GM18517 (cell line): ENCODE data around the gene SORT1.
"Not testable (repeated sequence)": the region's sequence is repeated elsewhere in the genome, so short reads cannot be mapped to it uniquely, and the experiment has no call there.

Source experiments
- ATAC-seq: cut with Tn5 transposase; IDR thresholded peaks from one replicate; pipeline ENCODE4 v1.9.1; 2021; ENCODE audit warnings: mild to moderate bottlenecking, moderate library complexity; ENCODE audit not compliant: unreplicated experiment

The SORT1 gene

DNA sequence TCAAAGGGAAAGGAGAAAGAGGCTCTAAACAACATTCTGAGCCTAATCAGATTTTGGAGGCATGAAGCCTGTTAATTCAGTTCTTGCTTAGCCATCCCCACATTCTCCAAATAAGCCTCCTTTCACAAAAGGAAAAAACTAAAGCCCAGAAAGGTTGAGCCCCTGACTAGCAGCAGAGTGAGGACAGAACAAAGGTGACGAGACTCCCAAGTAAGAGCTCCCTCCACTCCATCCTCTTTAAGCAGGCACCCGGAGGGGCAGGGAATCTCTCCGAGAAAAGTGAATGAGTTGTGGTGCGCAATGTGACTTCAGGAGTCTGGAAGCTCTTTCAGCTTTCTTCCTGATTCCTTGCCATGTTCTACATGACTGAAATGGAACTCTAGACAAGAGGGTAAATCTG is 47.5 kb downstream of the SORT1 start:
- ATAC-seq = no peak

DNA sequence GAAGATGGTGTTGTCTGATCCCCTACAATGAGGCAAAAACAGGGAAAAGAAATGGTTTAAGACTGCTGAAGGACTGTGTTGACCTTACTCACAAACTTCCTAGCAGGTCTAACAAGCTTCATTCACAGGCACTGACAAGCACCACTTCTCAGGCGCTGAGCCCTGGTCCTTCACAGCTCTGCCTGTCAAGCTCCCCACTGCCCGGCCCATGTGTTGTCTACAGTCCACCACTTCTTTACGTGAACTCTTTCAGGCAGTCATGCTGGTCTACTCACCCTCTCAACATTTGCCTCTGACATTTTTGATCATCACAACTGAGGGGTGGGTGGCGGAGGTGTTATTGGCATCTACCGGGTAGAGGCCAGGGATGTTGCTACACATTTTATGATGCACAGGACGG is 50.2 kb downstream of the SORT1 start:
- ATAC-seq = no peak

DNA sequence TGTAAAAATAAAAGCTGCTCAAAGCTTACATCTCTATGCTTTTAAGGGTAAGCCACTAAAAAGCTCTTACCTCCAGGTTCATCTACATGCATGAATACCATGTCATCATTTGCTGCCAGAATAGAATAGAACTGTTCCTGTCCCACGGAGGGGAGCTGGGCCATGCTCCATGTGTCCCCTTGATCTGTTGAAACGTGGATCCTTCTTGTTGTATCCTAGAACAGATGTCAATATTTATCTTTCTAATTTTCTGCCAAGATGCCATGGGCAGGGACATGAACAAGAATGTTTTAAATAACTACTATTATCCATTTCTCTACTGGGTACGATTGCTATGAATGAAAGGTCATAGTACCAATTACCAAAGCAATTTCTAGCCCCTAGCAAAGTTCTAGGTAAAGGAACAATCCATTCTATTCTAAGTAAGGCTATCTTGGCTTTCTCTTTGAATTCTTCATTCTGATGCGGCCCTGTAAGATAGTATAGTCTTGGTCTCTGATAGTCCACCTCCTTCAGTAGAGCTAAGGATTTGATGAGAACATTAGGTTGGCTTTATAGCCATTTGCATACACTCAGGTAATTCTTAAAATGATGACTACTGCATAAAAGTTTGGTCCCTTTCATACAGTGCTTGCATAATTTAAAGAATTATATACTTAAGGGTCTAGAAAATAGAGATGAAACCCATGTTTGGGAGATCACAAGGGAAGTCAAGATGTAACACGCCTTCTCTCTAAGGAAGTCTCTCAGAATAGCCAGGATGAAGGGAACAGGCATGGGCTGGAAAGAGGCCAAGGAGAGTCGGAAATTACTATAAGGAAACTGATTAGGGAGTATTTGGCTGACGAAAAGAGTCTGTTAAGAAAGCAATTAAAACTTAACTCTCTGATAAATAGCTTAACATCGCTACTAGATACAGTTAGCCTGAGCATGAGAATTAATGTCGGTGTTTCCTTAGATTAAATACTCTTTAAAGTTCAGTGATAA is 55.5 kb downstream of the SORT1 start:
- no peak for ATAC-seq

DNA sequence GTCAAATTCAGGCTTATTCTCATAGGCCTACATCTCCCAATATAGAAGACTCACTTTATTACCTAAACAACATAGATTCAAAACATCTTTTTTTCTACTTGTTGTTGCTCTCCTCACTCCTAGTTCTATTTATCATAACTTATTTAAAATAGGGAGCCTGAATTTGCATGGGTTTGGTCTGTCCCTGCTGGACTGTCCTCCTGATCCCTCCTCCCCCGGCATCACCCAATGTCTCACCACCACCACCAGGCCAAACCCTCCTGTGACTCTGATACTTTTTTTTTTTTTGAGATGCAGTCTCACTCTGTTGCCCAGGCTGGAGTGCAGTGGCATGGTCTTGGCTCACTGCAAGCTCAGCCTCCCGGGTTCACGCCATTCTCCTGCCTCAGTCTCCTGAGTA is 59.1 kb downstream of the SORT1 start:
- no peak for ATAC-seq

DNA sequence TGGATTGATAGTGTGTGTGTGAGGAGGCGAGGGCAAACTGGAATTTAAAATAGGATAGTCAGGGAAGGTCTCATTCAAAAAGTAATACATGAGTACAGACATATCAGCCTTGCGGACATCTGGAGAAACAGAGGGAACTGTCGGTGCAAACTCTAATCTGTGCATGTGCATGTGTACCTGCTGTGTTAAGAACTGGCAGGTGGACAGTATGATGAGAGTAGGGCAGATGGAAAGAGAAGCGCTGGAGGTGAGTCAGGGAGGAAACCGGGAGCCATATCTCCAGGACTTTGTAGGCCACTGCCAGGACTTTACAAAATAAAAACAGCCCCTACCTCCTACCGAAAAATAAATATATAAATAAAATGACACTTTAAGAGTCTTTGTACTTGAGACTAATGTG is 59.6 kb downstream of the SORT1 start:
- no peak for ATAC-seq

DNA sequence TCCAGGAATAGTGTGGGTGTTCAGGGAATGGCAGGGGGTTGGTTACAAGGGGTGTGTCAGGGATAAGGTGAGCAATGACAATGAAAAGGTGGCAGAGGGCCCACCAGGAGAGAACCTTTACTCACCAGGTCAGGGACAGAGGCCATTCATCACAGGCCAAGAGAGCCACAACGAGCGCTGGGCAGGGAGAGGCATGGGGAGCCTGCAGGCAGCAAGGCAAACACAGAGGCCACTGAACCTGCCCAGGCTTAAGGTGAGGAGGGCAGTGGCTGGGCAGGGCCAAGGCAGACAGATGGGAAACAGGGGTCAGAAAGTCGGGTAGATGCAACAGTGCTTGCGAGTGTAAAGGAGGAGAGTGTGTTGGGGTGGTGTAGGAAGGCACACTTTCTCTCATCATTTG is 62.6 kb downstream of the SORT1 start:
- ATAC-seq = no peak

DNA sequence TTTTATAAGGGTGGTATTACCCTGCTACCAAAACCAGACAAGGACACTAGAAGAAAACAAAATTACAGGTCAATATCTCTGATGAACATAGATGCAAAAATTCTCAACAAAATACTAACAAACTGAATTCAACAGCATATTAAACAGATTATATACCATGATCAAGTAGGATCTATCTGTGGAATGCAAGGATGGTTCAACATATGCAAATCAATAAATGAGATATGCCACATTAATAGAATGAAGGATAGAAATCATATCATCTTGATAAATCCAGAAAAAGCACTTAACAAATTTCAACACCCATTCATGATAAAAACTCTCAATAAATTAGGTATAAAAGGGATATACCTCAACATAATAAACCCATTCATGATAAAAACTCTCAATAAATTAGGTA is 66.6 kb downstream of the SORT1 start:
- ATAC-seq = no peak

DNA sequence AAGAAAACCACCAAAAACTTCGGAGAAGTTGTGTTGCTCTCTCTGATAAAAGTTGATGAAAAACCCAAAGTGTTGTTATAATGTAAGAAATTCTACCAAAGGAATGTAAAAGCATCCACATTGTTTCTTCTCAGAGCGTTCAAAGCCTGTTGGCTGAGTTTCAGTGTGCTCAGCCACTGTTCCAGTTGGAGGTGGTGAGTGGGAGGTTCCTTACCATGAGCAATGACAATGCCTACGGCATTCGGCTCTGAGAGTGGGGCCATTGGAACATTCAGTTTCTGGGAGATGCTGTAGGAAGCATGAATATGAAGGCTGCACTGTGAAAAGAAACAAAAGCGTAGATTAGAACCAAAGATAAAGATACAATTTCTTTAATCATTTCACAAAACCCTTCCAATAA is 70.4 kb downstream of the SORT1 start:
- no peak for ATAC-seq

DNA sequence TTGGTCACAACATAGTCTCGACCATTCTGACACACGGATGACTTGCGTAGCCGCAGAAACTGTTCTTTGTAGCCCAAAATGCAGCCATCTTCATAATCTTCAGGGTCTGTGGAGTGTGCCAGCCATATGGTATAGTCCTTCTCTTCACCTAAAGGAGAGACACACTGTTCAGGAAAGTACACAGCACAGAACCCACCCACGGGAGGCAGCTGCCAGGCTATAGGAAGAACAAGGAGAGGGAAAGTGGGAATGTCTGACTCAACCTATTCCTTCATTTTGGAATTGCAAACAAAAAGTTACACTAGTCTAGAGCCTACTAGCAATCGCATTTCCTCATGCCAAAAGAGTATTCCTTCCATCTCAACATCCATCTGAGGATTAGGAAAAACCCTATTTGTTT is 74.7 kb downstream of the SORT1 start:
- ATAC-seq = no peak

DNA sequence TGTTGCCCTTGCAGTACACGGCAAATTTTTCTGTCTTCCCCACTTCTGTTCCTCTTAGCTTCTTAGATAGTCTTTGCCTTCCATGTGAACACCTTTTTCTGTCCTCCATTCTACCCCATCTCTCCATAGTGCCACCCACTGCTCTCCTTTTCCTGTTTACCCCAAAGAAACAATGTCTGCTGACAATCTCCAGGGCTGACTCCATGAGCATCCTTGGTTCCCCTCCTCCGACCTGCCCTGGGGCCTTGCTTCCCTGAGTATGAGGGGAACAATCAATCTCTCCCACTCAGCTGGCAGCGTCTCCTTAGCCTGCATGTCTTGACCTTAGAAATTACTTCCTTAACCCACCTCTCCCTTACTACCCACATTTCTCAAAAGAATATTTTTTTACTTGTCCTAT is 78.6 kb downstream of the SORT1 start:
- no peak for ATAC-seq

DNA sequence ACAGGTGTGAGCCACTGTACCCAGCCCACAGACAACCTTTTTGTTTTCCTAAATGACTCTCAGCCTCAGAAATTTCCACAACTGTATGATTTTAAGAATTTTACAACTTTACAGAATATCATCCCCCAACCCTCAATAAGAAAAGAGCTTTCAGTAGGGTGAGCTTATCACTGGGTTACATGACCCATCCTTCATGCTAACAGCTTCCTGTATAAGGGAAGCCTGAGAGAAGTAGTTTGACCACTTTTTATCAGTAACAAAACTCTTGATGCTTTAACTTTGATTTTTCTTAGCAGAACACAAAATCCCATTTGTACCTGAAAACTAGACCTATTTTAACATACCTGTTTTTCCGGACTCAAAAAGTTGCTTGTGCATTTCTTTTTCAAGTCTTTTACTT is 81.2 kb downstream of the SORT1 start:
- no peak for ATAC-seq

DNA sequence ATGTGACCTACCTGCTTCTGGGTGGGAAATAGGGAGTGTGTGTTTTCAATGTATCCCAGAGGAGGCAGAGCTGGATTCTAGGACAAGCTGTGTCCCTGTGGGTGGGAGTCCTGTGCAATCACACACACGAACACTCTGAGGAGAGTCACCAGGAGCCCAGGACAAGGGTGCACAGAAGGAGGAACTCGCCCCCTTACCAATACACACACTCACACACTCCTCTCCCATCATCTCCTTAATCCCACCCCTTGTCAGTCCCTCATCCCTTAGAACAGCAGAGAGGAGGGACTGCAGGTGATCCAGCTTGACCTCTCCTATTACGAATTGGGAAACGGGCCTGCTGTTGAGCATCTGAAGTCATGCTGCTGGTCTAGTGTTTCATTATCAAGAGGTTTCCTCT is 82.4 kb downstream of the SORT1 start:
- ATAC-seq = no peak

DNA sequence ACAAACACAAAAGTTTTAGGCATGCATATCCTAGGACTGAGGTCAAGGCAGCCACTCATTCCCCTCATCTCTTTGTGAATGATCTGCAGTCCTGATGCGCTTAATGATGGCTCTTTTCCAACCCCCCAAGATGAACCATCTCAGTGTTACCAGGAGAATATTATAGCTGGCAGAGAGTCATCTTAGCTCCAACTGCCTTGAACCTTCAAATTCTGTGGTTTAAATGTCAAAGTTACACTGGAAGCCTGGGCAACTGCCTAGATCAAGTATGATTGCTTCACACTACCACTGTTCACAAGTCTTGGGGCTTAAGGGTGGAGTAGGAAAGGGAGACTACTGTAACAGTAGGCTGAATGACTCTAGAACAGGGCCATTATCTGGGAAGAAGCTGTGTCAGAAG is 82.9 kb downstream of the SORT1 start:
- ATAC-seq = no peak

DNA sequence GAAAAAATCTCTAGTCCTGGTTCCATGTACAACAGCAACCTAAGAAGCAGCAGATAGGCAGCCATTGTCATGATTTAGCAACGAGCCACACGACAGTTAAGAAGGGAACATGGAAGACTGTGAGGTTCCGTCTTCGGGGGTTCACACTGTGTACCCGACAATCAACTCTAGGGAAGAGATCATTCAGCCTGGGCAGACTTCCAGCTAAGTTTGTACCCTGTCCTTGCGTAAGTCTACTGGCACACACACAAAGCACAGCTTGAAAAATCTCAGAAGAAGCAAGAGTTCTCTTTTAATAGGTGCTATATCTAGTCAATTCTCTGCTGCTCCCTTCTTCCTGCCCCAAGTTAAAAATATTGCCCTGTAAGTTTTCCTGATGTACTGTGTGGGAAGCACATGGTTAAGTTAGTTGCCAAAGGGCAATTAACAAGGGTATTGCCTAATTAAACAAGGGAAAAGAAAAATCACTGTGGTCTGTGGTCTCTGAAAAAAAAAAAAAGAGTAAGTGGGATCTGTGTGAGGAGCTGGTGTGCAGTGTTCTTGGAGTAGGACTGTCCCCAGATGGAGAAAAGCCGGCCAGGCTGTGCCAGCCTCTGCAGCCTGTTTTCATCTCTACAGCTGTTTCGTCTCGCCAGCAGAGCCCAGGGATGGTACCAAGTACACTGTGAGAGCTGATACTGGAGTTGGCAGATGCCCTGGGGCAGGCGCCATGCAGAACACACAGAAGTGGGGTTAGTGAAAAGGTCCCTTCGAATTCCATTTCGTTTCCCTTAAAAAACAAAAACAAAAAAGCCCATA is 84.5 kb downstream of the SORT1 start:
- ATAC-seq = no peak

DNA sequence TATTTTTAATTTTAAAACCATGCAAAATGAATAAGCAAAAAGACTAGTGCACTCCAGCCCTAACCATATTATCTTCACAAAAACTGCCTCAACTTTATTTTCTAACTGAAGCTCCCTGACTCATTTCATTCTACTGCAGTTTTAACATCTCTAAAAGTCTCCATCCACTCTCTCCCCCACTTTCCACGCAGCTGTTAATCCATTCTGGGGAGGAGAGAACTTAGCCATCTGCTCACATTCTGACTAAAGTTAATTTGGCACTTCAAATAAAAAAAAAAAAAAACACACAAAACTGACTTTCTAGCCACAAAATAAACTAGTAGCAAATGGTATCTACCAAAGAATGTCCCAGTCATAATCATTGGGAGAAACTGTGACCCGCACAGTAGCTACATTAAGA is 85.5 kb downstream of the SORT1 start:
- no peak for ATAC-seq

DNA sequence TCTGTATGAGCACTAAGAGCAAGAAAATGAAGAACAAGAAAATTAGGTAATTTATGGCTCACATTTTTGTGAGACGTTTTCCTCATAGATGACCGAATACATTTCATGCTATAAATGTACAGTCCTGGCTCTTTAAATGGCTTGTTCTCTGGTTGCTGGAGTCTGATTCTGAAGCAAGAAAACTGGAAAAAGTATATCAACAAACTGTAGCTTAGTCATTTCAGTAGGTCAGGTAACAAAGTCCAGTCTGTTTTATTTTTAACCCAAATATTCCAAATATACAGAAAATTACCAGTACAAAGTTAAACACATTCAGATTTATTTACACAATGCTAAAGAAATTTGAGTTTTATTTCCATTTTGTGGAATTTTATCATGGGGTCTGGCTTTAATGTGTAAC is 88.4 kb downstream of the SORT1 start:
- no peak for ATAC-seq

DNA sequence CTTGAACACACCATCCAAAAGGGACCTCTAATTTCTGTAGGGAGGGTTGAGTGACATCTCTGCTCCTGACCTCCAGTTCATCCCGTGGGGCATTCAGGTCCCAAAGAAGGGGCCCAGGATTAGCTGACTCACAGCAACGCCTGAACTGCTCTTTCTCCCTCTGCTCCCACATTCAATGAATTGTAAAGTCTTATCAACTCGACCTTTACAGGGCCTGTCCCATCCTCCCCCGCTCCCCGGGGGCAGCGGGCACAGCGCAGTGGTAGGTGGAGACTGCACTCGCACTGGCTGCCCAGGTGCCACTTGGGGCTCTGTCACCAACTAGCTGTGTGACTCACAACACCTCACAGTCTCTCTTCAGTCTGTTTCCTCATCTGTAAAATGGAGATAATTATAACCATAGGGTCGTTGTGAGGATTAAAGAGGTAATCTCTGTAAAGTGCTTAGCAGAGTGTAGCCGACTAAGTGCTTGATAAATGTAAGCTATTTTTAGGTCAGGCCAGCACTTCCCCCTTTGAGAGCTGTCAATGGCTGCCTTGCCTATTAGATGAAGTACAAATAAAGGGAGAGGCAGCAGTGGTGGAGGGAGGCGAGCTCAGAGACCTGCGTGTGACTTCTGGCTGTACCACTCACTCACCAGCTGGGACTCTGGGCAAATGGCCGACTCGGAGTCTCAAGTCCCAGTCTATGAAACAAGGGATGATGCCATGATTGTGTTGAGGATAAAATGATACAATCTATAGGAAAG is 90.3 kb downstream of the SORT1 start:
- ATAC-seq = no peak

DNA sequence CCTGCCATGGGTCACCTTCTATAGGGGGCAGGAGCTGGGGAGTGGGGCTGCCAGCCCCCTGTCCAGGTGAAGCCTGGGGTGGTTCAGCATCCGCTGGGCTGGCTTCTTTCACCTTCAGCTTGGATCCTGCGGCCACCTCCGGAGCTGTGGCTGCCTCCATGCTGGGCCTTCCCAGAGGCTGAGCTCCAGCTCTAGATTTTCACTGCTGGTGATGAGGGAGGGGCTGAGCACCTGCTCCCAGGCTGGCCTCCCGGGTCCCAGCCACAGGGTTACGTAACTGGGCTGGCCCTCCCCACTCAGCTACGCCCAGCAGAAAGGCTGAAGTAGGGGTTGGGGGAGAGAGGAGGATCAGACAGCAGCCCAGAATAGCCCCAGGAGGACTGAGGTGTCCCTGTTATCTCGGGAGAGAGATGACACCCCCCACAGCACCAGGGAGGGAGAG is 90.9 kb downstream of the SORT1 start, which contains the start of gene MYBPHL:
Gene MYBPHL (minus strand): TSS at position 180 of the 442 bp plus-strand sequence. CDS start 20 bp downstream, at position 160.
- ATAC-seq = no peak

DNA sequence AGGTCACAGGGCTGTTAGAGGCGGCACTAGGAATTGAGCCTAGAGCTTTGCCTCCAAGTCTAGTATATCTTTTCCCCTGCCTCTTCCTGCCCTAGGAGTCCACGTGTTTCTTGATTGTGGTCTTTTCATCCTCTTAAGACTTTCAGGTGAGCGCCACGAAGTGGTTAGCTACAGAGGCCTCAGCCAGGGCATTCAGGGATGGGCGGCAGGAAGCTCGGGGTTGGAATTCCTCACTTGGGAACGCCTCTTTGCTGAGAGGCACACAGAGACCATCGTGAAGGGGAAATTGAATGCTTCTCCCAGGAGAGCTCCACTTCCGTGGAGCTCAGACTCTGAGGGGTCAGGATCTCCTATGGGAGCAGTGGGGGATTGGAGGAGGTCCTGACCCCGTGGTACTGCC is 91.7 kb downstream of the SORT1 start:
- not testable (repeated sequence) for ATAC-seq

DNA sequence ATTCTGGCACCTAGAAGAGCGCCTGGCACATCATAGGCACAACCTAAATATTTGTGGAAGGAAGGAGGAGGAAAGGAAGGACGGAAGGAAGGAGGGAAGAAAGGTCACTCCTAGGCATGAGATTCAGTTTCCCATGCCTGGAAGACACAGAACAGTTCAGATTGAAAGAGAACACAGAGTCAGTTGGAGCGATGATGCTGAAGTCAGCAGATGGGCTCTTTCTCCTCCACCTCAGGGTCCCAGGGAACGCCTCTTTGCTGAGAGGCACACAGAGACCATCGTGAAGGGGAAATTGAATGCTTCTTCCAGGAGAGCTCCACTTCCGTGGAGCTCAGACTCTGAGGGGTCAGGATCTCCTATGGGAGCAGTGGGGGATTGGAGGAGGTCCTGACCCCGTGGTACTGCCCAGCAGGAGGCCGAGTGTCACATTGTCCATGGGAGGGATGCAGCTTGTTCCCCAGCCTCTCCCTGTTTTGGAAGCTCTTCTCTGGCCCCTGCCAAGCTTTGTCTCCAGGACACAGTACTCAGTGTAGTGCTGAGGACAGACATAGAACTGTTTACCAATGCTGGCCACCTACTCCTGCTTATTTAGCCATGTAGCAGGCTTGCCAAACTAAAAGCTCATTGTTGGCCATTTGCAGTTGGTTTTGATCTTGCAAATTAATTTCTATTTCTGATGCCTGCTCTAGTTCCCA is 93.3 kb downstream of the SORT1 start:
- no peak for ATAC-seq

DNA sequence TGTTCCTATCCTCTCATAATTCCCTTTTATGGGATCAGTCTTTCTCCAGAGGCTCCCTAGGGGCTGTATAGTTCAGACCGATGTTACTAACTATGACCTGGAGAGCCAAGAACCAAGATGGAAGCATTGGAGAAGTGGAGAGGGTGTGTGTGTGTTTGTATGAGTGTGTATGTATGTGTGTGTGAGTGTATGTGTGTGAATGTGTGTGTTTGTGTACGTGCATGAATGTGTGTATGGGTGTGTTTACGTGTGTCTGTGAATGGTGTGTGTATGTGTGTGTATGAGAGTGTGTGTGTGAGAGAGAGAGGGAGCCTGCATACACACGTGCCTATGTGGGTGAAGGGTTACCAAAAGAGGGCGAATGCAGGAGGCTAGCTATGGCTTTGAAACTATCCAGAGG is 95.8 kb downstream of the SORT1 start:
- no peak for ATAC-seq
